Muscle layer of colon (tissue), 2 donors: Measurements from ENCODE around the gene G6PC1.
"Not testable (repeated sequence)": the region's sequence is repeated elsewhere in the genome, so short reads cannot be mapped to it uniquely, and the experiment has no call there.

Experiments used
- H3K27ac ChIP-seq: one replicate; pipeline ENCODE4 v1.7.0; 2013; ENCODE audit warnings: low read depth, mild to moderate bottlenecking, low read length, moderate library complexity
- H3K27me3 ChIP-seq, 2 donors: one replicate each; pipeline ENCODE4 v1.7.0; 2013; ENCODE audit warnings: low read length in 2 of 2, mild to moderate bottlenecking in 2 of 2; ENCODE audit not compliant: insufficient read depth in 2 of 2, control insufficient read depth in 1 of 2
- H3K36me3 ChIP-seq: one replicate; pipeline ENCODE4 v1.7.0; 2013; ENCODE audit warnings: mild to moderate bottlenecking, low read length; ENCODE audit not compliant: insufficient read depth
- H3K4me1 ChIP-seq: one replicate; pipeline ENCODE4 v1.7.0; 2013; ENCODE audit warnings: mild to moderate bottlenecking, low read length; ENCODE audit not compliant: insufficient read depth
- H3K4me3 ChIP-seq, 2 donors: one replicate each; pipeline ENCODE4 v1.7.0; 2013; ENCODE audit warnings: low read length in 2 of 2, low read depth in 1 of 2, mild to moderate bottlenecking in 1 of 2, moderate library complexity in 1 of 2
- H3K9ac ChIP-seq: one replicate; pipeline ENCODE4 v1.7.0; 2013; ENCODE audit warnings: low read length
- H3K9me3 ChIP-seq: one replicate; pipeline ENCODE4 v1.7.0; 2013; ENCODE audit warnings: mild to moderate bottlenecking, low read length
- donor health status: abdominal sarcoma.
- donor health status: Adenocarcinoma of cecum.

The G6PC1 gene

GRCh38 chr17:42913522-42913921 is 12.9 kb downstream of the G6PC1 start:
- Histone ChIP-seq H3K4me1 (no peaks in the 10 kb centered on the region), H3K27ac (no peak overlapping the region), H3K9ac (no peak overlapping the region), H3K36me3 (no peaks in the 10 kb centered on the region), H3K27me3 (no peaks in the 10 kb centered on the region), H3K4me3 (no peak overlapping the region), H3K9me3 (no peaks in the 10 kb centered on the region)

GRCh38 chr17:42913981-42914617 is 13.5 kb downstream of the G6PC1 start:
- Histone ChIP-seq H3K36me3 (no peaks in the 10 kb centered on the region), H3K4me1 (no peaks in the 10 kb centered on the region), H3K9ac (no peak overlapping the region), H3K9me3 (no peaks in the 10 kb centered on the region), H3K27ac (no peak overlapping the region), H3K27me3 (no peaks in the 10 kb centered on the region), H3K4me3 (no peak overlapping the region)

- not testable (repeated sequence) for H3K4me3 ChIP-seq, H3K27ac ChIP-seq, H3K9ac ChIP-seq, H3K36me3 ChIP-seq, H3K27me3 ChIP-seq, H3K4me1 ChIP-seq, H3K9me3 ChIP-seq
Observed at GRCh38 chr17:42915288-42915687, 14.7 kb downstream of the G6PC1 start.

GRCh38 chr17:42916388-42917235 is 16.0 kb downstream of the G6PC1 start:
- H3K9ac ChIP-seq, H3K4me1 ChIP-seq, H3K27me3 ChIP-seq, H3K4me3 ChIP-seq, H3K36me3 ChIP-seq, H3K27ac ChIP-seq, H3K9me3 ChIP-seq: not testable (repeated sequence)

- no peaks in the 10 kb centered on the region for H3K36me3 ChIP-seq
- no peak overlapping the region for H3K9ac ChIP-seq
- no peak overlapping the region for H3K4me3 ChIP-seq
- H3K9me3 ChIP-seq: no peaks in the 10 kb centered on the region
- no peaks in the 10 kb centered on the region for H3K27me3 ChIP-seq
- no peak overlapping the region for H3K27ac ChIP-seq
- H3K4me1 ChIP-seq: peaks cover 9% of the 10 kb centered on the region
Observed at GRCh38 chr17:42917236-42917603, 16.6 kb downstream of the G6PC1 start.

- Histone ChIP-seq H3K36me3 (no peaks in the 10 kb centered on the region), H3K9me3 (no peaks in the 10 kb centered on the region), H3K27me3 (no peaks in the 10 kb centered on the region), H3K27ac (no peak overlapping the region), H3K4me3 (no peak overlapping the region), H3K4me1 (peaks cover 20% of the 10 kb centered on the region), H3K9ac (no peak overlapping the region)
Observed at GRCh38 chr17:42918902-42919521, 18.4 kb downstream of the G6PC1 start.

GRCh38 chr17:42919522-42920077 is 19.0 kb downstream of the G6PC1 start:
- not testable (repeated sequence) for H3K9me3 ChIP-seq, H3K4me3 ChIP-seq, H3K36me3 ChIP-seq, H3K9ac ChIP-seq, H3K27ac ChIP-seq, H3K27me3 ChIP-seq
- peaks cover 20% of the 10 kb centered on the region for H3K4me1 ChIP-seq

GRCh38 chr17:42920106-42920900 is 19.7 kb downstream of the G6PC1 start:
- Histone ChIP-seq H3K27me3 (no peaks in the 10 kb centered on the region), H3K4me3 (no peak overlapping the region), H3K36me3 (no peaks in the 10 kb centered on the region), H3K9ac (no peak overlapping the region), H3K27ac (no peak overlapping the region), H3K9me3 (no peaks in the 10 kb centered on the region), H3K4me1 (peaks cover 20% of the 10 kb centered on the region)

GRCh38 chr17:42920922-42921321 is 20.3 kb downstream of the G6PC1 start:
- Histone ChIP-seq H3K9ac (no peak overlapping the region), H3K4me3 (no peak overlapping the region), H3K27me3 (no peaks in the 10 kb centered on the region), H3K4me1 (peaks cover 20% of the 10 kb centered on the region), H3K36me3 (no peaks in the 10 kb centered on the region), H3K27ac (no peak overlapping the region), H3K9me3 (no peaks in the 10 kb centered on the region)

GRCh38 chr17:42922294-42922693 is 21.7 kb downstream of the G6PC1 start:
- H3K9ac ChIP-seq: no peak overlapping the region
- no peak overlapping the region for H3K4me3 ChIP-seq
- peaks cover 20% of the 10 kb centered on the region for H3K4me1 ChIP-seq
- H3K36me3 ChIP-seq: no peaks in the 10 kb centered on the region
- H3K9me3 ChIP-seq: no peaks in the 10 kb centered on the region
- no peaks in the 10 kb centered on the region for H3K27me3 ChIP-seq
- peak overlapping the region; percentile 22 for H3K27ac ChIP-seq

- H3K4me1 ChIP-seq: peaks cover 20% of the 10 kb centered on the region
- H3K27ac ChIP-seq, H3K9me3 ChIP-seq, H3K36me3 ChIP-seq, H3K4me3 ChIP-seq, H3K27me3 ChIP-seq, H3K9ac ChIP-seq: not testable (repeated sequence)
Observed at GRCh38 chr17:42923472-42923871, 22.9 kb downstream of the G6PC1 start.
